Activated naive CD8-positive, alpha-beta T cell treated with anti-CD3 and anti-CD28 coated beads, Interleukin-2, amount 10 ng/mL, durations not matched to agents 7 days and 5 days (primary cell): ENCODE results near the gene TAF11. TPM values are rescaled to one million over a fixed set of nuclear protein-coding genes. Genes with fewer than 3 reads are reported as not detected.
"Not testable (repeated sequence)": the region's sequence is repeated elsewhere in the genome, so short reads cannot be mapped to it uniquely, and the experiment has no call there.

Experiments
- ATAC-seq: fragments of 150-1000 bp; cut with Tn5 transposase; one replicate; pipeline ENCODE4 v1.10.0; 2021; ENCODE audit warnings: low read depth, moderate library complexity
- POLR2A ChIA-PET: fragments of 350-600 bp; sonication (Branson Sonifier 250); formaldehyde crosslinking; loops from one replicate; lab custom pipeline; 2021; ENCODE audit warnings: antibody characterized with exemption; lab: Charles Lee
- DNase-seq: peaks from one replicate; pipeline ENCODE4 v3.0.0; 2021
- H3K27ac Mint-ChIP-seq: one replicate; pipeline ENCODE4 v1.8.0; 2022; ENCODE audit warnings: mild to moderate bottlenecking, mixed read lengths
- H3K27me3 Mint-ChIP-seq: one replicate; pipeline ENCODE4 v1.8.0; 2022; ENCODE audit warnings: mild to moderate bottlenecking, moderate library complexity, mixed read lengths
- H3K36me3 Mint-ChIP-seq: one replicate; pipeline ENCODE4 v1.8.0; 2021; ENCODE audit warnings: mild to moderate bottlenecking, mixed read lengths
- H3K4me1 Mint-ChIP-seq: one replicate; pipeline ENCODE4 v1.8.0; 2021; ENCODE audit warnings: mixed read lengths
- H3K4me3 Mint-ChIP-seq: one replicate; pipeline ENCODE4 v1.8.0; 2022; ENCODE audit warnings: mild to moderate bottlenecking, moderate library complexity, mixed read lengths
- H3K9me3 Mint-ChIP-seq: one replicate; pipeline ENCODE4 v1.8.0; 2021; ENCODE audit warnings: mixed read lengths
- total RNA-seq, 2 experiments: library from RNA; stranded (reverse); gene quantifications; one replicate each; pipeline ENCODE4 v1.2.3, GENCODE V29; 2021

Gene TAF11
- total RNA-seq = 10 to 100 TPM; 30.5 to 31.0 TPM

- Mint-ChIP-seq H3K9me3 (peaks cover 2% of the 10 kb centered on the region), H3K27me3 (peaks cover 7% of the 10 kb centered on the region), H3K4me1 (peaks cover 28% of the 10 kb centered on the region), H3K36me3 (peaks cover 13% of the 10 kb centered on the region), H3K27ac (peak within 1 kb of the TSS; percentile 99), H3K4me3 (peak within 1 kb of the TSS; percentile 99)
- POLR2A ChIA-PET = interaction anchor here (0.6 to 3.3 kb wide), 14 partner anchors 8 to 651 kb away, joined by 3 to 24 read pairs (median 4); partner anchors contain the start of genes BLTP3A, HMGA1, ILRUN and SNRPC
- ATAC-seq = peak; percentile 90
- DNase-seq = peak; percentile 89
Observed at GRCh38 chr6:34887753-34888513, at the start of gene TAF11. TSS of gene TAF11 (minus strand) at chr6:34888042. CDS start at chr6:34887957, 85 bp downstream.

GRCh38 chr6:34934516-34934915, 46.7 kb upstream of the TAF11 start:
- no peak overlapping the region for H3K27ac Mint-ChIP-seq
- H3K36me3 Mint-ChIP-seq = no peaks in the 10 kb centered on the region
- peaks cover 2% of the 10 kb centered on the region for H3K27me3 Mint-ChIP-seq
- no peak for ATAC-seq
- no peak for DNase-seq
- POLR2A ChIA-PET = no interaction called here
- peaks cover 2% of the 10 kb centered on the region for H3K4me1 Mint-ChIP-seq
- H3K9me3 Mint-ChIP-seq = no peaks in the 10 kb centered on the region
- H3K4me3 Mint-ChIP-seq = no peak overlapping the region

- H3K27me3 Mint-ChIP-seq, DNase-seq, H3K27ac Mint-ChIP-seq, ATAC-seq, H3K4me3 Mint-ChIP-seq, H3K9me3 Mint-ChIP-seq, H3K36me3 Mint-ChIP-seq, H3K4me1 Mint-ChIP-seq, POLR2A ChIA-PET: not testable (repeated sequence)
Observed at GRCh38 chr6:34932202-34932601, 44.4 kb upstream of the TAF11 start.

- H3K9me3 Mint-ChIP-seq = no peaks in the 10 kb centered on the region
- POLR2A ChIA-PET = interaction anchor here (0.7 kb wide), 1 partner anchor 40 kb away, joined by 3 read pairs; no protein-coding TSS in a partner anchor
Observed at GRCh38 chr6:34930221-34930620, 42.4 kb upstream of the TAF11 start.

GRCh38 chr6:34929241-34929978, 41.6 kb upstream of the TAF11 start:
- no peak for DNase-seq
- H3K27me3 Mint-ChIP-seq = peaks cover 3% of the 10 kb centered on the region
- H3K36me3 Mint-ChIP-seq = no peaks in the 10 kb centered on the region
- peaks cover 3% of the 10 kb centered on the region for H3K4me1 Mint-ChIP-seq
- no peak for ATAC-seq
- POLR2A ChIA-PET = no interaction called here
- no peak overlapping the region for H3K4me3 Mint-ChIP-seq
- H3K27ac Mint-ChIP-seq = no peak overlapping the region
- no peaks in the 10 kb centered on the region for H3K9me3 Mint-ChIP-seq

More at GRCh38 chr6:34930221-34930620, 42.4 kb upstream of the TAF11 start:
- Mint-ChIP-seq H3K27me3 (peaks cover 2% of the 10 kb centered on the region), H3K27ac (no peak overlapping the region), H3K36me3 (no peaks in the 10 kb centered on the region), H3K4me3 (no peak overlapping the region), H3K4me1 (peaks cover 3% of the 10 kb centered on the region)
- ATAC-seq (no peak), DNase-seq (no peak)

- ATAC-seq = no peak
- no peak for DNase-seq
- POLR2A ChIA-PET = no interaction called here
- Mint-ChIP-seq H3K4me1 (peaks cover 4% of the 10 kb centered on the region), H3K9me3 (no peaks in the 10 kb centered on the region), H3K4me3 (no peak overlapping the region), H3K36me3 (no peaks in the 10 kb centered on the region), H3K27ac (no peak overlapping the region), H3K27me3 (peaks cover 5% of the 10 kb centered on the region)
Observed at GRCh38 chr6:34928695-34929094, 40.9 kb upstream of the TAF11 start.

- Mint-ChIP-seq H3K27ac (no peak overlapping the region), H3K36me3 (no peaks in the 10 kb centered on the region), H3K9me3 (no peaks in the 10 kb centered on the region), H3K4me3 (no peak overlapping the region), H3K27me3 (peaks cover 6% of the 10 kb centered on the region), H3K4me1 (peaks cover 6% of the 10 kb centered on the region)
- POLR2A ChIA-PET = no interaction called here
- no peak for ATAC-seq
- DNase-seq = no peak
Observed at GRCh38 chr6:34928220-34928619, 40.4 kb upstream of the TAF11 start.

- H3K27ac Mint-ChIP-seq = no peak overlapping the region
- ATAC-seq = no peak
Observed at GRCh38 chr6:34926655-34927054, 38.8 kb upstream of the TAF11 start.

GRCh38 chr6:34924831-34925625, 37.2 kb upstream of the TAF11 start:
- H3K9me3 Mint-ChIP-seq = no peaks in the 10 kb centered on the region
- no peak overlapping the region for H3K4me3 Mint-ChIP-seq
- POLR2A ChIA-PET = no interaction called here
- peaks cover 8% of the 10 kb centered on the region for H3K27me3 Mint-ChIP-seq
- H3K36me3 Mint-ChIP-seq = peaks cover under 1% of the 10 kb centered on the region
- DNase-seq (no peak), ATAC-seq (no peak)
- peaks cover 6% of the 10 kb centered on the region for H3K4me1 Mint-ChIP-seq
- no peak overlapping the region for H3K27ac Mint-ChIP-seq

More at GRCh38 chr6:34926655-34927054, 38.8 kb upstream of the TAF11 start:
- H3K27me3 Mint-ChIP-seq = peaks cover 6% of the 10 kb centered on the region
- H3K9me3 Mint-ChIP-seq = no peaks in the 10 kb centered on the region
- H3K36me3 Mint-ChIP-seq = no peaks in the 10 kb centered on the region
- H3K4me3 Mint-ChIP-seq = no peak overlapping the region
- no peak for DNase-seq
- H3K4me1 Mint-ChIP-seq = peaks cover 6% of the 10 kb centered on the region
- POLR2A ChIA-PET = no interaction called here

GRCh38 chr6:34922177-34922663, 34.4 kb upstream of the TAF11 start:
- no peaks in the 10 kb centered on the region for H3K9me3 Mint-ChIP-seq
- H3K4me3 Mint-ChIP-seq = no peak overlapping the region
- DNase-seq (no peak), ATAC-seq (no peak)
- no peak overlapping the region for H3K27ac Mint-ChIP-seq
- H3K27me3 Mint-ChIP-seq = peaks cover 8% of the 10 kb centered on the region
- POLR2A ChIA-PET = no interaction called here
- peaks cover 7% of the 10 kb centered on the region for H3K4me1 Mint-ChIP-seq
- peaks cover 4% of the 10 kb centered on the region for H3K36me3 Mint-ChIP-seq

- H3K4me1 Mint-ChIP-seq = peaks cover 10% of the 10 kb centered on the region
- POLR2A ChIA-PET = no interaction called here
- H3K4me3 Mint-ChIP-seq = no peak overlapping the region
- H3K27ac Mint-ChIP-seq = no peak overlapping the region
- H3K27me3 Mint-ChIP-seq = peaks cover 13% of the 10 kb centered on the region
- no peaks in the 10 kb centered on the region for H3K9me3 Mint-ChIP-seq
- H3K36me3 Mint-ChIP-seq = peaks cover 4% of the 10 kb centered on the region
- ATAC-seq = no peak
- no peak for DNase-seq
Observed at GRCh38 chr6:34920097-34920496, 32.3 kb upstream of the TAF11 start.

- H3K4me1 Mint-ChIP-seq = peaks cover 10% of the 10 kb centered on the region
- H3K9me3 Mint-ChIP-seq = no peaks in the 10 kb centered on the region
- ATAC-seq (no peak), DNase-seq (no peak)
- H3K36me3 Mint-ChIP-seq = peaks cover 4% of the 10 kb centered on the region
- no peak overlapping the region for H3K27ac Mint-ChIP-seq
- no peak overlapping the region for H3K4me3 Mint-ChIP-seq
- peaks cover 13% of the 10 kb centered on the region for H3K27me3 Mint-ChIP-seq
- POLR2A ChIA-PET = no interaction called here
Observed at GRCh38 chr6:34919651-34920050, 31.8 kb upstream of the TAF11 start.
